Measurements from ENCODE around the gene ZC3H18. TPM values are rescaled to one million over a fixed set of nuclear protein-coding genes. Genes with fewer than 3 reads are reported as not detected.
A peak's percentile ranks its signal among the peaks of the same experiment; 100 is the strongest.

The ZC3H18 gene
- total RNA-seq, 4 donors from 2014 or later = 15.7 to 20.8 (median 20.3) TPM

GRCh38 chr16:88634994-88635670, 64.9 kb downstream of the ZC3H18 start:
- peaks cover 18% of the 10 kb centered on the region for H3K4me1 ChIP-seq
- 34% methylated on average over 26 of the region's 28 CpGs for WGBS
- H3K4me3 ChIP-seq = peak overlapping the region; percentile 50
- H3K27ac ChIP-seq = no peak overlapping the region
- no peak for TF ChIP-seq EP300 (IDR thresholded peaks at IDR 0.05)
- no peak for TF ChIP-seq CTCF (IDR thresholded peaks at IDR 0.05)
- no peak for TF ChIP-seq POLR2A (IDR thresholded peaks at IDR 0.05)
- TF ChIP-seq POLR2AphosphoS5 (IDR thresholded peaks at IDR 0.05) = no peak
- H3K27me3 ChIP-seq = peaks cover 63% of the 10 kb centered on the region
- H3K36me3 ChIP-seq = peaks cover 30% of the 10 kb centered on the region
- no peaks in the 10 kb centered on the region for H3K9me3 ChIP-seq
- DNase-seq (ENCODE audit: low spot score in 2 of 2) = no peak

GRCh38 chr16:88635671-88636319, 65.6 kb downstream of the ZC3H18 start:
- WGBS = 81% methylated on average over 15 of the region's 17 CpGs
- Histone ChIP-seq H3K27ac (no peak overlapping the region), H3K27me3 (peaks cover 70% of the 10 kb centered on the region), H3K36me3 (peaks cover 23% of the 10 kb centered on the region), H3K4me3 (no peak overlapping the region), H3K4me1 (peaks cover 18% of the 10 kb centered on the region), H3K9me3 (no peaks in the 10 kb centered on the region)
- DNase-seq (ENCODE audit: low spot score in 2 of 2) = no peak
- TF ChIP-seq POLR2A (IDR thresholded peaks at IDR 0.05) (no peak), EP300 (IDR thresholded peaks at IDR 0.05) (no peak), CTCF (IDR thresholded peaks at IDR 0.05) (no peak), POLR2AphosphoS5 (IDR thresholded peaks at IDR 0.05) (no peak)

- DNase-seq (ENCODE audit: low spot score in 2 of 2) = no peak
- H3K27me3 ChIP-seq = peaks cover 73% of the 10 kb centered on the region
- H3K4me1 ChIP-seq = peaks cover 18% of the 10 kb centered on the region
- peaks cover 14% of the 10 kb centered on the region for H3K36me3 ChIP-seq
- H3K9me3 ChIP-seq = no peaks in the 10 kb centered on the region
- H3K27ac ChIP-seq = no peak overlapping the region
- no peak for TF ChIP-seq EP300 (IDR thresholded peaks at IDR 0.05)
- TF ChIP-seq POLR2A (IDR thresholded peaks at IDR 0.05) = no peak
- no peak for TF ChIP-seq POLR2AphosphoS5 (IDR thresholded peaks at IDR 0.05)
- no peak for TF ChIP-seq CTCF (IDR thresholded peaks at IDR 0.05)
- 71% methylated on average over 10 of the region's 23 CpGs for WGBS
- H3K4me3 ChIP-seq = no peak overlapping the region
Measured at GRCh38 chr16:88636488-88637265, 66.5 kb downstream of the ZC3H18 start.

GRCh38 chr16:88638323-88639230, 68.4 kb downstream of the ZC3H18 start, which contains the start of gene IL17C:
TSS of gene IL17C (plus strand) at chr16:88638572. CDS start at chr16:88638642, 70 bp downstream.
- WGBS = 36% methylated on average over 11 of the region's 27 CpGs
- Histone ChIP-seq H3K36me3 (peaks cover 6% of the 10 kb centered on the region), H3K4me1 (peaks cover 24% of the 10 kb centered on the region), H3K4me3 (no peak within 1 kb of the TSS), H3K9me3 (no peaks in the 10 kb centered on the region), H3K27ac (no peak within 1 kb of the TSS), H3K27me3 (peaks cover 78% of the 10 kb centered on the region)
- TF ChIP-seq POLR2A (IDR thresholded peaks at IDR 0.05) = no peak
- TF ChIP-seq CTCF (IDR thresholded peaks at IDR 0.05) = no peak
- no peak for TF ChIP-seq EP300 (IDR thresholded peaks at IDR 0.05)
- no peak for TF ChIP-seq POLR2AphosphoS5 (IDR thresholded peaks at IDR 0.05)
- no peak for DNase-seq (ENCODE audit: low spot score in 2 of 2)
